Stimulated activated CD4-positive, alpha-beta T cell treated with anti-CD3 and anti-CD28 coated beads, Interleukin-1b, Interleukin-23, amount 100 ng/mL, for 48 hours (primary cell): ENCODE data around the gene ITGB1BP1.

Experiments used
- DNase-seq: peaks from one replicate; pipeline ENCODE4 v3.0.0-alpha.2; 2020

The ITGB1BP1 gene

DNA sequence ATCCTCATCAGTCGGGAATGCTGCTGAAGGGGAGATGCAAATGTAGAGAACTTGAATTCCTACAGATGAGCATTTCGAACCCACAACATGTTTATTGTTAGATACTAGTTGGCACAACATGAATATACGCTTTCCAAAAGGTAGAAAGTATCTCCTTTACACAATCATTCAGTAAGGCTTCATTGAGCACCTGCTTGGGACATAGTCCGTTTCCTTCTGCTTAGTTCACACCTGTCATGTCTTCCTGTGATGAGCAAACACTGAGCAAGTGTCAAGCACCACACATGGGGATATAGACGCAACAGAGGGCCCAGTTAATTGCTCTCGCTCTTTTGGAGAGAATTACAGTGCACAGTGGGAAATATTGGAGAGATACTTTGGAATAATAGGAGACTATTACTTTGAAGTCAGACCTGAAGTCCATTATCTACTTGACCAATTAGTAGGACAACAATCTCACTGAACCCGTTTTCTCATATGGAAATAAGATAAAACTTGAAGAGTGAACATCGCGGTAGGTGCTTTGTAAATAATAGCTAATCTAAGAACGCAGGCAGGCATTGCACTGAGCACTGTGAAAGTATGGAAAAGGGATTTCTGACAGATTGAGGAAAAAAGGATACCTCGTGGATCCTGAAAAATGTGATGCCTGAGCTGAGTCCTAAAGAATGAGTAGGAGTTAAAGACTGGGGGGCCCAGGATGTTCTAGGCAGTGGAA is 1.3 kb upstream of the ITGB1BP1 start:
- no peak for DNase-seq

- no peak for DNase-seq
These were observed 569 bp upstream of the ITGB1BP1 start for GRCh38 chr2:9423922-9424272.

- DNase-seq, result peak; percentile 61
These were observed 818 bp downstream of the ITGB1BP1 start for GRCh38 chr2:9422321-9423099.

DNA sequence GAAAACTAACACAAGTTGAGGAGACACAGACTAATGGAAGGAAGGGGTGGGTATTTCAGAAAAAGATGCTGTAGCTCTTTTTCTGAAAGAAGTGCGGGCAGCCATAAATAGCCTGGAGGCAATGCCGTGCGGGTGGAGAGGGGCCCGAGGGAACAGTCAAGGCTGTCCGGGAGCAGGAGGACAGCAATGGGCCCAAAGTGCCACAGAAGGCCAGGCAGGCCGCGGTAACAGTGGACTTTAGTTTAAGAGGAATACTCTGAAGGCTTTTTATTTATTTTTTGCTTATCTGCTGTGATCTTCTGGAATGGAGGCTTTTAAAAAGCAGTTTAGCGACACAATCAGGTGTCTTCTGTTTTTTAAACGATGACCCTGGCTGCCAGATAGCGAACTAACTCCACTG is 2.8 kb downstream of the ITGB1BP1 start:
- no peak for DNase-seq

- no peak for DNase-seq
These were observed 3.8 kb downstream of the ITGB1BP1 start for GRCh38 chr2:9419541-9419940.

DNA sequence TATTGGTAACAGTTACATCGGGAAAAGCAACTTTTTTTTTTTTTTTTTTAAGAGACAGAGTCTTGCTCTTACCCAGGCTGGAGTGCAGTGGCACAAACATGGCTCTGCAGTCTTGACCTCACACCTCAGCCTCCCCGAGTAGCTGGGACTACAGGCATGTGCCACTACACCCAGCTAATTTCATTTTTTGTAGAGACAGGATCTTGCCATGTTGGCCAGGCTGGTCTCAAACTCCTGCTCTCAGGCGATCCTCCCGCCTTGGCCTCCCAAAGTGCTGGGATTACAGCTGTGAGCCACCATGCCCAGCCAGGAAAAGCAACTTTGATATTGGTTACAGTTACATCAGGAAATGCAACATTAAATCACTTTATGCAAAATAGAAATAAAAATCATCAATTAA is 4.6 kb downstream of the ITGB1BP1 start:
- no peak for DNase-seq

GRCh38 chr2:9417725-9418124 is 5.6 kb downstream of the ITGB1BP1 start:
- DNase-seq, result no peak

- DNase-seq, result no peak
These were observed 6.4 kb downstream of the ITGB1BP1 start for GRCh38 chr2:9416962-9417316.

- no peak for DNase-seq
These were observed 6.9 kb downstream of the ITGB1BP1 start for GRCh38 chr2:9416267-9416961.

- no peak for DNase-seq
These were observed 7.7 kb downstream of the ITGB1BP1 start for GRCh38 chr2:9415516-9416169.

DNA sequence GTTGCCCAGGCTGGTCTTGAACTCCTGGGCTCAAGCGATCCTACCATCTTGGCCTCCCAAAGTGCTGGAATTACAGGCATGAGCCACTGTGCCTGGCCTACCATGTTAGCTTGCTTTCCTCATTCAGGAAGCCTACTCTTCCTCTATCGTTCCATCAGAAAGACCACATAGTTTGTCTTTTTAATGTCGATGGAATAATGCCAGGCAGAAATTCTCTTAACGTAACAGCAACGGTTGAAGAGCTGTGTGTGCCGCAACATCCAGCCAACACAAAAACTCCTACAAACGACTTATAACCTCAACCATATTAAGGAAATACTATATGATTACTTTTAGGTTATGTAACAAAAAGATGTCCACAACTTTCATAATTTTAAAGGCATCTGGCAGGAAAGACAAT is 10.5 kb downstream of the ITGB1BP1 start:
- no peak for DNase-seq

- DNase-seq, result no peak
These were observed 13.2 kb downstream of the ITGB1BP1 start for GRCh38 chr2:9410108-9410507.

- no peak for DNase-seq
These were observed 14.6 kb downstream of the ITGB1BP1 start for GRCh38 chr2:9408641-9409151.

DNA sequence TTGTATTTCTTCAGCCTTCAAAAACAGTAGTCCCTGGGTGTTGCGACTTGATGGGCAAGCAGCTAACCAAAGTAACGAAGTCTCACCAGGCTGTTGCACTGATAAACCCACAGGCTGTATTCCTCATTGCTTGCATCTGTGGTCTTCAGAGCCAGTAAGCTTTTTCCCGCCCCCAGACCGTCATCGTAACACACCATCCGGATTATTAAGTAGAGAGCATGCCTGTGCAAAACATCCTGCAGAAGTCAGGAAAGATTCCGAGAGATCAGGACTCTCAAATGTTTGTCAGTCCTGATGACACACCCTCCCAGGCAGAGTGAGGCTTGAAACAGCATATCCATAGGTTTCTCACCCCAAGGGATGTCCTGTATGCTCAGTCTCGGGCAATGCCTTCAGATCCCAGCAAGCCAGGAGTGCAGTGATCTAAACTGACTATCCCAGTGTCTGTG is 15.9 kb downstream of the ITGB1BP1 start:
- no peak for DNase-seq

DNA sequence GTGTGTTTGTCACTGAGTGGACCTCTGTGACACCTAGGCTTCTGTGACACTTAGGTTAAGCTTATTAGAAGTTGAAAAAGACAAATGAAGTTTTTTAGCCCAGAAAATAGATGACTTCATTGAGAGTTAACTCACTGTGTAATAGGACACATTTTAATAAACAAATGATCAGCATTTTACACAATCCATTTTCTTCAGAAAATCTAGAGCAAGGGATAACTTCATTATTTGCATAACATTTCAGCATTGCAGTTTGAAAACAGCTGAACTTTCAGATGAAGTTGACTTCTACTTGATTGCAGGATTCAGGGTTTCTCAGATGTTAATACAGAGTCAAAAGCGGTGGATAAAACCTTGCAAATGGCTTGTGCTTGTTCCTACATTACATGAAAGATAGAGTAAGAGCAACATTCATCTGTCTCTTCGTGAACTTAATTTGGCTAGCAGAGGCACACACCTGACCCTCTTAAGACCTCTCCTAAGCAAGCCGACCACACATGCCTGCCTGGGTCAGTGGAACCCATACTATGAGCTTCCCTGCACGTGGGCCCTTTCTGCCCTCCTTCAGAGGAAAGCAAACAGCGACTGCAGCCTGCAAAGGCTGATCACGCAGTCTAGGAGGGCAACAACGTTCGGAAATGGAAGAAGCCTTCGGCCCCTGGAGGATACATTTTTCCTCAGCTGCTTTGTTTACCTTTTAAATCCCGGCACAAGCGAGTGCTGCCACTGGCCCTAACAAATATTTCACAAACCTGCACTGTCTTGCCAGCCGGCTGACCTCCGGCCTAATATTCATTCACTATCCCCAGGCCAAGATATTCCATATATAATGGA is 16.6 kb downstream of the ITGB1BP1 start:
- no peak for DNase-seq

GRCh38 chr2:9405636-9406035 is 17.7 kb downstream of the ITGB1BP1 start:
- DNase-seq, result no peak

DNA sequence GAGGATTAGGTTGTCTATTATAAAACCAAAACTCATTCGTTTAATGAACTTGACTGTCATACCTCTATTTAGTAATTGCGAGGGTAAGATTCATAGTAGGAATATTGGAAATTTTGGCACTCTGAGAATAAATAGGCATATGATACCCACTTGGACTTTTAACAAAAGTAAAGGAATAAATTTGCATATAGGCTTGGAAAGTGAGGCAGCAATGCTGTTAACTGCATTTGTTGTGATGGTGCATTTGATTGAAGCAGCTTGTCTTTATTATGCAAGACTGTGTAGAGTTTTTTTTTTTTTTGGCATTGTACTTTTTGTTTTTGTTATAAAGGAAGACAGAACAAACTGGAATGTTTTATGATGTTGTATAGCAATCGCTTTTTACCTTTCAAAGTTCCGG is 18.9 kb downstream of the ITGB1BP1 start:
- DNase-seq, result no peak

DNA sequence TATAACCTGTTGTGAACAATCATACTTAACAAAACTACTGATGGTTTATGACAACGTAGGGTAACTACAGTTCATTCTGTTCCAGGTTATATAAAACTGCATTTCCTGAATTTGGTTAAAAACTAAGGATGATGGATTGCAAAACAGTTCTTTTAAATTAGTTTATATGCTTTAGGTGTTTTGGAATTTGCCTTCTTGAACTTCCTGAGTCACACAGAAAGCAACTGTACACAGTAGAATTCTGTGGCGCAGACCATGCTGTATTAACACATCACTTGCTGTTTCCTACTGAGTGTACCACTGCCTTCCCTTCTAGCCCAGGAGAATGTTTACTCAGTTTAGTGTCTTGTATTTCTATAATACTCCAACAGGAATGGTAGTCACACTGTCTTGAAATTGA is 19.4 kb downstream of the ITGB1BP1 start:
- DNase-seq, result no peak

- DNase-seq, result no peak
These were observed 21.5 kb downstream of the ITGB1BP1 start for GRCh38 chr2:9401646-9402371.

GRCh38 chr2:9401059-9401547 is 22.2 kb downstream of the ITGB1BP1 start:
- DNase-seq, result no peak
